ENCODE data around the gene HDC.

- TF ChIP-seq, protein P1, sequence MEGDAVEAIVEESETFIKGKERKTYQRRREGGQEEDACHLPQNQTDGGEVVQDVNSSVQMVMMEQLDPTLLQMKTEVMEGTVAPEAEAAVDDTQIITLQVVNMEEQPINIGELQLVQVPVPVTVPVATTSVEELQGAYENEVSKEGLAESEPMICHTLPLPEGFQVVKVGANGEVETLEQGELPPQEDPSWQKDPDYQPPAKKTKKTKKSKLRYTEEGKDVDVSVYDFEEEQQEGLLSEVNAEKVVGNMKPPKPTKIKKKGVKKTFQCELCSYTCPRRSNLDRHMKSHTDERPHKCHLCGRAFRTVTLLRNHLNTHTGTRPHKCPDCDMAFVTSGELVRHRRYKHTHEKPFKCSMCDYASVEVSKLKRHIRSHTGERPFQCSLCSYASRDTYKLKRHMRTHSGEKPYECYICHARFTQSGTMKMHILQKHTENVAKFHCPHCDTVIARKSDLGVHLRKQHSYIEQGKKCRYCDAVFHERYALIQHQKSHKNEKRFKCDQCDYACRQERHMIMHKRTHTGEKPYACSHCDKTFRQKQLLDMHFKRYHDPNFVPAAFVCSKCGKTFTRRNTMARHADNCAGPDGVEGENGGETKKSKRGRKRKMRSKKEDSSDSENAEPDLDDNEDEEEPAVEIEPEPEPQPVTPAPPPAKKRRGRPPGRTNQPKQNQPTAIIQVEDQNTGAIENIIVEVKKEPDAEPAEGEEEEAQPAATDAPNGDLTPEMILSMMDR (IDR thresholded peaks at IDR 0.05), result no peak
- no peak for TF ChIP-seq EP300 (IDR thresholded peaks at IDR 0.05)
These were observed 38.5 kb downstream of the HDC start for GRCh38 chr15:50227076-50227475.

All from stomach (tissue), 4 donors.